ENCODE data around the gene PCID2. TPM values are rescaled to one million over a fixed set of nuclear protein-coding genes. Genes with fewer than 3 reads are reported as not detected.

Gene PCID2
- polyA plus RNA-seq, 6 donors from 2014 or later, result 44.7 to 76.2 (median 55.4) TPM

DNA sequence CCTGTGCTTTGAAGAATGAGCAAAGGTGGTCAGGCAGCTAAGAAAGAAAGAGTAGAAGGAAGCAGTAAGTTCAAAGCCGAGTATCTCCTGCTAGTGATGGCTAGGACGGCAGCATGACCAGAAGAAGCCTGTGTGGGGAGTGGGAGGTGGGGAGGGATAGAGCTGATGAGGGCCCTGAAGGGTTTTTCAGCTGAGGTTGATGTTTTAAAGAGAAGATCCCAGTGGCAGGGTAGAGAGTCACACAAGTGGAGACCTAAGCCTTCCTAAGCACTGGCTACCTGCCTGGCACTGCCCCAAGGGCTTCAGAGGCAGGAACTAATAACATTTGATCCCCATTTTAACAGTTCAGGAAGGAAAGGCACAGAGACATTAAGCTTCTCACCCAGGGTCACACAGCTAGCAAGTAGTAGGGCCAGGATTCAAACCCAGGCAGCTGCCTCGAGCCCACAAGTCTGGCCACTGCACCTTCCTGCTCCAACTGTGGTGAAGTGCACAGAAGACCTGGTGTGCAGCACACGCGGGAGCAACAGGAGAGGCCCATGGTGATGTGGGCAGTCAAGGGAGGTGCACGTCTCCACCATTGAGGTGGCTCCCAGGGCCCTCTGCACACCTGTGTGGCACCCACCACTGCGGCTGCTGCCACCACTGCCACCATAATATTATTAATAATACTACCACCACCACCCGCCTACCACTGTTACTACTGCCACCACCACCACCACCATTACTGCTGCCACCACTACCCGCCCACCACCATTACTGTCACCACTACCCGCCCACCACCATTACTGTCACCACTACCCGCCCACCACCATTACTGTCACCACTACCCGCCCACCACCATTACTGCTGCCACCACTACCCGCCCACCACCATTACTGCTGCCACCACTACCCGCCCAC lies 23.1 kb upstream of the PCID2 start:
- Mint-ChIP-seq H3K4me3 (no peak overlapping the region), H3K27ac (peak overlapping the region in 1 of 6 donors; percentile 53), H3K9me3 (no peaks in the 10 kb centered on the region), H3K4me1 (peaks cover 0 to 8% (median 4%) of the 10 kb centered on the region in 3 donors), H3K27me3 (no peaks in the 10 kb centered on the region), H3K36me3 (peaks cover 15 to 35% of the 10 kb centered on the region in 2 donors)
- no peak for DNase-seq
- no peak for ATAC-seq (ENCODE audit: low read depth in 2 of 2)

DNA sequence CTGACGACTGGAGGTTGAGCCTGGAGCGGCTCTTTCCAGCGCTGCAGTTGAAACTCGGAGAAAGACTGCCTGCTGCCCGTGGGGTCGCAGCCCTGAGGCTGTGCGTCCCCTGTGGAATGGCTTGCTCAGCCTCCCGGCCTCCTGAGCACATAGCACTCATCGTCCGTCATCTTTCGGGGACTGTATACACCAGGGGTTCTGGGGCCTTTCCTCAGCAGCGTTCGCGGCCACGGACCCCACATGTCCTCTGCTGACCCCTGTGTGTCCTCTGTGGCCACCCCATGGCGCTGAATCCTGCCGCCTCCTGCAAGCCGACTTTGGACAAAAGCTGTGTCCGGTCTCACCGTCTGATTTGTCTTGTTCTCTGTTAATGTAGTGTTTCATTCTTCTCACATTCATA lies 21.3 kb upstream of the PCID2 start:
- Mint-ChIP-seq H3K4me3 (no peak overlapping the region), H3K27ac (peak overlapping the region in 1 of 6 donors; percentile 45), H3K36me3 (peaks cover 18 to 25% of the 10 kb centered on the region in 2 donors)

GRCh38 chr13:113229161-113229560 lies 20.7 kb upstream of the PCID2 start:
- Mint-ChIP-seq H3K9me3 (no peaks in the 10 kb centered on the region), H3K4me3 (no peak overlapping the region), H3K36me3 (peaks cover 22 to 25% of the 10 kb centered on the region in 2 donors), H3K27ac (peak overlapping the region in 2 of 6 donors; percentile 63 to 89), H3K4me1 (peaks cover 0 to 13% (median 0%) of the 10 kb centered on the region in 3 donors), H3K27me3 (no peaks in the 10 kb centered on the region)
- ATAC-seq (ENCODE audit: low read depth in 2 of 2), result no peak
- DNase-seq, result no peak

More for the DNA sequence above, 21.3 kb upstream of the PCID2 start:
- ATAC-seq (ENCODE audit: low read depth in 2 of 2) (no peak), DNase-seq (no peak)
- Mint-ChIP-seq H3K4me1 (peaks cover 0 to 13% (median 0%) of the 10 kb centered on the region in 3 donors), H3K27me3 (no peaks in the 10 kb centered on the region), H3K9me3 (no peaks in the 10 kb centered on the region)

- no peaks in the 10 kb centered on the region for H3K27me3 Mint-ChIP-seq
- H3K27ac Mint-ChIP-seq, result no peak overlapping the region
- peaks cover 7 to 13% (median 11%) of the 10 kb centered on the region in 3 donors for H3K4me1 Mint-ChIP-seq
- DNase-seq (no peak), ATAC-seq (ENCODE audit: low read depth in 2 of 2) (no peak)
- no peak overlapping the region for H3K4me3 Mint-ChIP-seq
- H3K36me3 Mint-ChIP-seq, result peaks cover 17 to 25% of the 10 kb centered on the region in 2 donors
- no peaks in the 10 kb centered on the region for H3K9me3 Mint-ChIP-seq
Observed at GRCh38 chr13:113226873-113227450, 18.5 kb upstream of the PCID2 start.

GRCh38 chr13:113225515-113225914 lies 17.0 kb upstream of the PCID2 start:
- no peak overlapping the region for H3K4me3 Mint-ChIP-seq
- peaks cover 12 to 17% (median 16%) of the 10 kb centered on the region in 3 donors for H3K4me1 Mint-ChIP-seq
- H3K9me3 Mint-ChIP-seq, result no peaks in the 10 kb centered on the region
- no peaks in the 10 kb centered on the region for H3K27me3 Mint-ChIP-seq
- ATAC-seq (ENCODE audit: low read depth in 2 of 2), result no peak
- peaks cover 19 to 25% of the 10 kb centered on the region in 2 donors for H3K36me3 Mint-ChIP-seq
- no peak for DNase-seq
- no peak overlapping the region for H3K27ac Mint-ChIP-seq

GRCh38 chr13:113224486-113224885 lies 16.0 kb upstream of the PCID2 start:
- H3K27me3 Mint-ChIP-seq, result no peaks in the 10 kb centered on the region
- H3K36me3 Mint-ChIP-seq, result peaks cover 15 to 16% of the 10 kb centered on the region in 2 donors
- H3K4me1 Mint-ChIP-seq, result peaks cover 15 to 23% (median 16%) of the 10 kb centered on the region in 3 donors
- ATAC-seq (ENCODE audit: low read depth in 2 of 2) (no peak), DNase-seq (no peak)
- H3K9me3 Mint-ChIP-seq, result no peaks in the 10 kb centered on the region
- H3K4me3 Mint-ChIP-seq, result no peak overlapping the region
- H3K27ac Mint-ChIP-seq, result peak overlapping the region in 1 of 6 donors; percentile 51

- Mint-ChIP-seq H3K36me3 (peaks cover 9 to 15% of the 10 kb centered on the region in 2 donors), H3K4me1 (peaks cover 16 to 25% (median 16%) of the 10 kb centered on the region in 3 donors), H3K27me3 (no peaks in the 10 kb centered on the region), H3K9me3 (no peaks in the 10 kb centered on the region), H3K4me3 (no peak overlapping the region), H3K27ac (peak overlapping the region in 1 of 6 donors; percentile 18)
- DNase-seq (no peak), ATAC-seq (ENCODE audit: low read depth in 2 of 2) (no peak)
Observed at GRCh38 chr13:113223070-113223469, 14.6 kb upstream of the PCID2 start.

DNA sequence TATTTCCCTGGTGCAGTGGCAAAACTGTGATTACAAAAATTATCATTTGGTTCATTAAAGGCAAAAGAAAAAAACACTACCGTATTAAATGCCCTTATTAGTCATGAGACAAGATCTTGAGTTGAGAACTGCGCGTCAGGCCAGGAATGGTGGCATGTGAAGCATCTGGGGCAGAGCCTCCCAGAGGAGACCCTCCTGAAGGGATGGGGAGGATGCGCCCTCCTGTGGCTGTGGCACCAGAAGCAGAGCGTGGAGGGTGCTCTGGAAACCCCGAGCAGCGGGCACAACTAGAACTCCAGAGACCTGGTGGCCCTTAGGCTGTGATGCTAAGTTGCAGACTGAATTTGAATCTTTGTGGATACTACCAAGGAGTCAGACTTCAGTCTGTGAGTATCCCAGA lies 12.4 kb upstream of the PCID2 start:
- no peaks in the 10 kb centered on the region for H3K27me3 Mint-ChIP-seq
- peaks cover 7 to 15% of the 10 kb centered on the region in 2 donors for H3K36me3 Mint-ChIP-seq
- DNase-seq, result no peak
- no peak overlapping the region for H3K4me3 Mint-ChIP-seq
- peaks cover 16 to 20% (median 18%) of the 10 kb centered on the region in 3 donors for H3K4me1 Mint-ChIP-seq
- peak overlapping the region in 1 of 6 donors; percentile 59 for H3K27ac Mint-ChIP-seq
- H3K9me3 Mint-ChIP-seq, result no peaks in the 10 kb centered on the region
- ATAC-seq (ENCODE audit: low read depth in 2 of 2), result no peak

GRCh38 chr13:113220141-113220598 lies 11.7 kb upstream of the PCID2 start:
- DNase-seq (no peak), ATAC-seq (ENCODE audit: low read depth in 2 of 2) (no peak)
- Mint-ChIP-seq H3K9me3 (no peaks in the 10 kb centered on the region), H3K36me3 (peaks cover 7 to 15% of the 10 kb centered on the region in 2 donors), H3K4me3 (no peak overlapping the region), H3K27me3 (no peaks in the 10 kb centered on the region), H3K27ac (peak overlapping the region in 1 of 6 donors; percentile 59), H3K4me1 (peaks cover 16 to 20% (median 18%) of the 10 kb centered on the region in 3 donors)

DNA sequence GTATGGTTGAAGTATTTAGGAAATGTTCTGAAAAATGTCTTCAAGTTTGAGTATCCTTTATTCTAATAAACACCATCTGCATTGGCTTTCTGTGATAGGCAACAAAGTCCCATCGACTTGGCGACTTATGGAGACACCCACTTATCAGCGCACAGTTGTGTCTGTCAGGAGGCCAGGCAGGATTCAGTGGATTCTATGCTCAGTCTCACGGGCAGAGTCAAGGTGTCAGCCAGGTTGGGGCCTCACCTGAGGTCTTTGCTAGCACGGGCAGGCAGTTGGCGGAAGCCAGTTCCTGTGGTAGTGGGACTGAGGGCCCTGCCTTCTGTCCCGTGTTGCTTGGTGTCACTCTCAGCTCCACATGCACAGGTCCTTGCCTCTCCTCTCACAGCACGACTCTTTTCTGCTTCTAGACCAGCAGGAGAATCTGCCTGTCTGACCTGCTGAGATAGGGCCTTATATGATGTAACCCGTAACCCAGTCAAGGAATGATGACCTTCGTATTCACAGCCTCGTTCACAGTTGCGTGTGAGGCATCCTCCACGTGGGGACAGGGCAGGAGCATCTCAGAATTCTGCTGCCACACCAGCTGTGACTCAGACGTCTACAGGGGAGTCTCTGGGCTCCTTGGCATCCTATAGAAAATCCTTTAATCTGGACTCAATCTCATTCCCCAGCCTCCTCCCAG lies 10.9 kb upstream of the PCID2 start:
- Mint-ChIP-seq H3K27me3 (no peaks in the 10 kb centered on the region), H3K9me3 (no peaks in the 10 kb centered on the region), H3K27ac (peak overlapping the region in 2 of 6 donors; percentile 21 to 62), H3K4me3 (no peak overlapping the region), H3K4me1 (peaks cover 16 to 20% (median 18%) of the 10 kb centered on the region in 3 donors), H3K36me3 (peaks cover 7 to 8% of the 10 kb centered on the region in 2 donors)
- DNase-seq, result no peak
- no peak for ATAC-seq (ENCODE audit: low read depth in 2 of 2)

- no peak overlapping the region for H3K4me3 Mint-ChIP-seq
- DNase-seq (no peak), ATAC-seq (ENCODE audit: low read depth in 2 of 2) (no peak)
- no peaks in the 10 kb centered on the region for H3K9me3 Mint-ChIP-seq
- H3K4me1 Mint-ChIP-seq, result peaks cover 18 to 24% (median 19%) of the 10 kb centered on the region in 3 donors
- no peak overlapping the region for H3K27ac Mint-ChIP-seq
- peaks cover 7% of the 10 kb centered on the region in 2 donors for H3K36me3 Mint-ChIP-seq
- H3K27me3 Mint-ChIP-seq, result no peaks in the 10 kb centered on the region
Observed at GRCh38 chr13:113218586-113218985, 10.1 kb upstream of the PCID2 start.

GRCh38 chr13:113216254-113217048 lies 8.0 kb upstream of the PCID2 start:
- peaks cover 15 to 27% (median 24%) of the 10 kb centered on the region in 3 donors for H3K4me1 Mint-ChIP-seq
- no peak overlapping the region for H3K4me3 Mint-ChIP-seq
- peak overlapping the region in 1 of 6 donors; percentile 4 for H3K27ac Mint-ChIP-seq
- H3K27me3 Mint-ChIP-seq, result no peaks in the 10 kb centered on the region
- no peaks in the 10 kb centered on the region for H3K9me3 Mint-ChIP-seq
- DNase-seq, result no peak
- no peak for ATAC-seq (ENCODE audit: low read depth in 2 of 2)
- no peaks in the 10 kb centered on the region for H3K36me3 Mint-ChIP-seq
